ENCODE results near the gene ITPR1. TPM values are rescaled to one million over a fixed set of nuclear protein-coding genes. Genes with fewer than 3 reads are reported as not detected.

ITPR1 gene
- total and polyA plus RNA-seq, 4 donors: 3.7 to 39.4 (median 8.2) TPM

DNA sequence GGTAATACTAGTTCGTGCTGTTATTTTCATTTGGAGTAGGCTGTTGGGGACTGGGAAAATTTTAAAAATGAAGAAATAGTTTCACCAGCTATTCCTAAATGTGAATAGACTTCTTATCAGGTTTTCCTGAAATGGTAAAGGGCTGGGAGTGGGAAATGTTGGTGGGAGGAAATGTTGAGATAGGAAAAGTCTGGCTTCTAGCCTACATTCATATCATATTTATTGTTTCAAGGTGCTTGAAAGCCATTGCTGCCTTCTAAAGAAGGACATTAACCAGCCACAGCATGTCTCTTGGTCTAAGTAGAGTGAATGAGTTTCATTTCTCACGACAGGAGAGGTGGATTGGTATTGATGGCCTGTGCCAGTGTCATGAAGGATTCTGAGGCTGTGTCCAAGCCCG lies 288.9 kb downstream of the ITPR1 start:
- Histone ChIP-seq H3K27ac (ENCODE audit: low read depth in 1 of 2, low read length in 2 of 2) (no peak overlapping the region), H3K36me3 (ENCODE audit: control insufficient read depth in 4 of 4, insufficient read depth in 3 of 4, low read depth in 1 of 4, low read length in 3 of 4) (no peaks in the 10 kb centered on the region), H3K27me3 (ENCODE audit: control insufficient read depth in 4 of 4, insufficient read depth in 4 of 4, low read length in 3 of 4) (no peaks in the 10 kb centered on the region), H3K4me1 (ENCODE audit: control insufficient read depth in 4 of 4, insufficient read depth in 4 of 4, low read length in 3 of 4) (peaks cover 1 to 11% (median 3%) of the 10 kb centered on the region in 4 donors), H3K9me3 (ENCODE audit: control insufficient read depth in 4 of 4, low read length in 3 of 4) (no peaks in the 10 kb centered on the region), H3K9ac (ENCODE audit: low read depth in 1 of 2, low read length in 2 of 2) (no peak overlapping the region), H3K4me3 (ENCODE audit: low read depth in 1 of 3, low read length in 3 of 3) (no peak overlapping the region)
- no peak for DNase-seq (ENCODE audit: low spot score)
- TF ChIP-seq, protein P1, sequence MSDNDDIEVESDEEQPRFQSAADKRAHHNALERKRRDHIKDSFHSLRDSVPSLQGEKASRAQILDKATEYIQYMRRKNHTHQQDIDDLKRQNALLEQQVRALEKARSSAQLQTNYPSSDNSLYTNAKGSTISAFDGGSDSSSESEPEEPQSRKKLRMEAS (IDR thresholded peaks at IDR 0.05): no peak
- TF ChIP-seq, protein P2, sequence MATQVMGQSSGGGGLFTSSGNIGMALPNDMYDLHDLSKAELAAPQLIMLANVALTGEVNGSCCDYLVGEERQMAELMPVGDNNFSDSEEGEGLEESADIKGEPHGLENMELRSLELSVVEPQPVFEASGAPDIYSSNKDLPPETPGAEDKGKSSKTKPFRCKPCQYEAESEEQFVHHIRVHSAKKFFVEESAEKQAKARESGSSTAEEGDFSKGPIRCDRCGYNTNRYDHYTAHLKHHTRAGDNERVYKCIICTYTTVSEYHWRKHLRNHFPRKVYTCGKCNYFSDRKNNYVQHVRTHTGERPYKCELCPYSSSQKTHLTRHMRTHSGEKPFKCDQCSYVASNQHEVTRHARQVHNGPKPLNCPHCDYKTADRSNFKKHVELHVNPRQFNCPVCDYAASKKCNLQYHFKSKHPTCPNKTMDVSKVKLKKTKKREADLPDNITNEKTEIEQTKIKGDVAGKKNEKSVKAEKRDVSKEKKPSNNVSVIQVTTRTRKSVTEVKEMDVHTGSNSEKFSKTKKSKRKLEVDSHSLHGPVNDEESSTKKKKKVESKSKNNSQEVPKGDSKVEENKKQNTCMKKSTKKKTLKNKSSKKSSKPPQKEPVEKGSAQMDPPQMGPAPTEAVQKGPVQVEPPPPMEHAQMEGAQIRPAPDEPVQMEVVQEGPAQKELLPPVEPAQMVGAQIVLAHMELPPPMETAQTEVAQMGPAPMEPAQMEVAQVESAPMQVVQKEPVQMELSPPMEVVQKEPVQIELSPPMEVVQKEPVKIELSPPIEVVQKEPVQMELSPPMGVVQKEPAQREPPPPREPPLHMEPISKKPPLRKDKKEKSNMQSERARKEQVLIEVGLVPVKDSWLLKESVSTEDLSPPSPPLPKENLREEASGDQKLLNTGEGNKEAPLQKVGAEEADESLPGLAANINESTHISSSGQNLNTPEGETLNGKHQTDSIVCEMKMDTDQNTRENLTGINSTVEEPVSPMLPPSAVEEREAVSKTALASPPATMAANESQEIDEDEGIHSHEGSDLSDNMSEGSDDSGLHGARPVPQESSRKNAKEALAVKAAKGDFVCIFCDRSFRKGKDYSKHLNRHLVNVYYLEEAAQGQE (IDR thresholded peaks at IDR 0.05): peak; percentile 47
- peak in 1 of 2 donors; percentile 14 for TF ChIP-seq RAD21 (IDR thresholded peaks at IDR 0.05)
- TF ChIP-seq, protein P3, sequence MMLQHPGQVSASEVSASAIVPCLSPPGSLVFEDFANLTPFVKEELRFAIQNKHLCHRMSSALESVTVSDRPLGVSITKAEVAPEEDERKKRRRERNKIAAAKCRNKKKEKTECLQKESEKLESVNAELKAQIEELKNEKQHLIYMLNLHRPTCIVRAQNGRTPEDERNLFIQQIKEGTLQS (IDR thresholded peaks at IDR 0.05): no peak
- 85% methylated on average over 3 of the region's 3 CpGs for WGBS

DNA sequence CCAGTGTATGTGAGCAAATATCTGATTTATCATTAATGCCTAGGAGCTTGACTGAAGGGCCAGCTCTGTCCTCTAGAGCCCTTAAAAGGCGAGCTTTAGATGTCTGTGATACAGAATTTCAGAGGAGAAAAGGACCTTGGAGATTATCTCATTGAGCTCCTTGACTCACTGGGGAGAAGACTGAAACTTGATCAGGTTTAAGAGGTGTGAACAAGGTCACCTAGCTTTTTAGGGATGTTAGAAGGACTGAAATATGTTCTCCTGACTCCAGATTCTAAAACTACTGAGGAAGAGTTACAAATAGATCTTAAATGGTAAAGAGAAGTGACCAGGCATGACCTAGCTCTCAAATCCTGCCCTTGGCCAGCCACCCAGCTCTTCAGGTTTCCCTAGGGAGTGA lies 292.4 kb downstream of the ITPR1 start:
- H3K36me3 ChIP-seq (ENCODE audit: control insufficient read depth in 4 of 4, insufficient read depth in 3 of 4, low read depth in 1 of 4, low read length in 3 of 4): peaks cover 0 to 5% (median 1%) of the 10 kb centered on the region in 4 donors
- no peaks in the 10 kb centered on the region for H3K27me3 ChIP-seq (ENCODE audit: control insufficient read depth in 4 of 4, insufficient read depth in 4 of 4, low read length in 3 of 4)
- 97% methylated on average over 1 of the region's 1 CpG for WGBS
- no peaks in the 10 kb centered on the region for H3K9me3 ChIP-seq (ENCODE audit: control insufficient read depth in 4 of 4, low read length in 3 of 4)
- no peak for TF ChIP-seq HNF4A (conservative IDR thresholded peaks at IDR 0.05)
- TF ChIP-seq, protein P4, sequence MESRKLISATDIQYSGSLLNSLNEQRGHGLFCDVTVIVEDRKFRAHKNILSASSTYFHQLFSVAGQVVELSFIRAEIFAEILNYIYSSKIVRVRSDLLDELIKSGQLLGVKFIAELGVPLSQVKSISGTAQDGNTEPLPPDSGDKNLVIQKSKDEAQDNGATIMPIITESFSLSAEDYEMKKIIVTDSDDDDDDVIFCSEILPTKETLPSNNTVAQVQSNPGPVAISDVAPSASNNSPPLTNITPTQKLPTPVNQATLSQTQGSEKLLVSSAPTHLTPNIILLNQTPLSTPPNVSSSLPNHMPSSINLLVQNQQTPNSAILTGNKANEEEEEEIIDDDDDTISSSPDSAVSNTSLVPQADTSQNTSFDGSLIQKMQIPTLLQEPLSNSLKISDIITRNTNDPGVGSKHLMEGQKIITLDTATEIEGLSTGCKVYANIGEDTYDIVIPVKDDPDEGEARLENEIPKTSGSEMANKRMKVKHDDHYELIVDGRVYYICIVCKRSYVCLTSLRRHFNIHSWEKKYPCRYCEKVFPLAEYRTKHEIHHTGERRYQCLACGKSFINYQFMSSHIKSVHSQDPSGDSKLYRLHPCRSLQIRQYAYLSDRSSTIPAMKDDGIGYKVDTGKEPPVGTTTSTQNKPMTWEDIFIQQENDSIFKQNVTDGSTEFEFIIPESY (IDR thresholded peaks at IDR 0.05): no peak
- TF ChIP-seq, protein P5, sequence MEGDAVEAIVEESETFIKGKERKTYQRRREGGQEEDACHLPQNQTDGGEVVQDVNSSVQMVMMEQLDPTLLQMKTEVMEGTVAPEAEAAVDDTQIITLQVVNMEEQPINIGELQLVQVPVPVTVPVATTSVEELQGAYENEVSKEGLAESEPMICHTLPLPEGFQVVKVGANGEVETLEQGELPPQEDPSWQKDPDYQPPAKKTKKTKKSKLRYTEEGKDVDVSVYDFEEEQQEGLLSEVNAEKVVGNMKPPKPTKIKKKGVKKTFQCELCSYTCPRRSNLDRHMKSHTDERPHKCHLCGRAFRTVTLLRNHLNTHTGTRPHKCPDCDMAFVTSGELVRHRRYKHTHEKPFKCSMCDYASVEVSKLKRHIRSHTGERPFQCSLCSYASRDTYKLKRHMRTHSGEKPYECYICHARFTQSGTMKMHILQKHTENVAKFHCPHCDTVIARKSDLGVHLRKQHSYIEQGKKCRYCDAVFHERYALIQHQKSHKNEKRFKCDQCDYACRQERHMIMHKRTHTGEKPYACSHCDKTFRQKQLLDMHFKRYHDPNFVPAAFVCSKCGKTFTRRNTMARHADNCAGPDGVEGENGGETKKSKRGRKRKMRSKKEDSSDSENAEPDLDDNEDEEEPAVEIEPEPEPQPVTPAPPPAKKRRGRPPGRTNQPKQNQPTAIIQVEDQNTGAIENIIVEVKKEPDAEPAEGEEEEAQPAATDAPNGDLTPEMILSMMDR (IDR thresholded peaks at IDR 0.05; ENCODE audit: low read depth, low read length, missing input control): no peak
- TF ChIP-seq HNF4G (IDR thresholded peaks at IDR 0.05): no peak
- no peak for TF ChIP-seq FOXA2 (IDR thresholded peaks at IDR 0.05)
- no peak for TF ChIP-seq FOXA1 (IDR thresholded peaks at IDR 0.05)
- TF ChIP-seq GABPA (IDR thresholded peaks at IDR 0.05 in 1 of 2, conservative IDR thresholded peaks at IDR 0.05 in 1 of 2): no peak
- no peak for TF ChIP-seq SP1 (IDR thresholded peaks at IDR 0.05)
- TF ChIP-seq YY1 (IDR thresholded peaks at IDR 0.05): no peak
- TF ChIP-seq NR2F2 (IDR thresholded peaks at IDR 0.05): no peak
- TF ChIP-seq, protein P1 (IDR thresholded peaks at IDR 0.05): no peak
- no peak for TF ChIP-seq RAD21 (IDR thresholded peaks at IDR 0.05)
- no peak for TF ChIP-seq JUND (IDR thresholded peaks at IDR 0.05)
- TF ChIP-seq RXRA (IDR thresholded peaks at IDR 0.05): no peak
- no peak for TF ChIP-seq TAF1 (conservative IDR thresholded peaks at IDR 0.05)
- no peak for TF ChIP-seq EGR1 (IDR thresholded peaks at IDR 0.05; ENCODE audit: low read depth in 2 of 2)
- TF ChIP-seq, protein P2 (IDR thresholded peaks at IDR 0.05): no peak
- TF ChIP-seq, protein P3 (IDR thresholded peaks at IDR 0.05): no peak
- peaks cover 0 to 3% (median 2%) of the 10 kb centered on the region in 4 donors for H3K4me1 ChIP-seq (ENCODE audit: control insufficient read depth in 4 of 4, insufficient read depth in 4 of 4, low read length in 3 of 4)
- H3K27ac ChIP-seq (ENCODE audit: low read depth in 1 of 2, low read length in 2 of 2): no peak overlapping the region
- DNase-seq (ENCODE audit: low spot score): no peak
- no peak overlapping the region for H3K9ac ChIP-seq (ENCODE audit: low read depth in 1 of 2, low read length in 2 of 2)
- H3K4me3 ChIP-seq (ENCODE audit: low read depth in 1 of 3, low read length in 3 of 3): no peak overlapping the region
